A549 treated with CpdA at 1 μM for 4 hours (cell line): ENCODE data around the gene PIM2. TPM values are rescaled to one million over a fixed set of nuclear protein-coding genes. Genes with fewer than 3 reads are reported as not detected.

Source experiments
- total RNA-seq: library from RNA; stranded (reverse); fragments of 200-300 nt; extraction: Qiagen RNA extraction; gene quantifications from 5 replicates; pipeline ENCODE4 v1.2.3, GENCODE V29; 2022; ENCODE audit warnings: low read depth

Gene PIM2
- 10.7 to 12.1 TPM (median 11.5 TPM) in 5 replicates for total RNA-seq

GRCh38 chrX:48918643-48919340 is at the start of gene PIM2:
TSS of gene PIM2 (minus strand) at chrX:48919024. CDS start at chrX:48918834, 190 bp downstream.

GRCh38 chrX:48957477-48957826 is 38.6 kb upstream of the PIM2 start, which contains the start of gene OTUD5:
TSS of gene OTUD5 (minus strand) at chrX:48957607. CDS start at chrX:48957570, 37 bp downstream.

GRCh38 chrX:48911412-48912182 is 7.2 kb downstream of the PIM2 start, which contains the start of gene SLC35A2:
TSS of gene SLC35A2 (minus strand) at chrX:48911646. CDS start at chrX:48911636, 10 bp downstream.

GRCh38 chrX:48897625-48898306 is 21.1 kb downstream of the PIM2 start, which contains the start of the genes PQBP1 and TIMM17B:
TSS of gene PQBP1 (plus strand) at chrX:48897930. CDS start at chrX:48898510, 580 bp downstream.
TSS of gene TIMM17B (minus strand) at chrX:48897768. CDS start at chrX:48897749, 19 bp downstream.

Other genes starting within 250 kb of the PIM2 start
- gene WAS, start 235.2 kb downstream of the PIM2 start, total RNA-seq, result 0.12 to 0.33 TPM (median 0.28 TPM) in 4 of 5 replicates, not detected in the other
- 21.5 to 23.4 TPM (median 21.8 TPM) in 5 replicates for gene SUV39H1, start 222.3 kb downstream of the PIM2 start, total RNA-seq
- not detected in 5 replicates for gene GLOD5, start 157.3 kb downstream of the PIM2 start, total RNA-seq
- gene GATA1, start 132.4 kb downstream of the PIM2 start, total RNA-seq, result not detected in 5 replicates
- 22.9 to 33.4 TPM (median 29.2 TPM) in 5 replicates for gene HDAC6, start 117.0 kb downstream of the PIM2 start, total RNA-seq
- gene ERAS, start 92.5 kb downstream of the PIM2 start, total RNA-seq, result 0.10 TPM in 1 of 5 replicates, not detected in the others
- gene PCSK1N, start 83.4 kb downstream of the PIM2 start, total RNA-seq, result 18.4 to 50.4 TPM (median 44.8 TPM) in 5 replicates
- gene TIMM17B, start 21.3 kb downstream of the PIM2 start, total RNA-seq, result 80.5 to 110 TPM (median 105 TPM) in 5 replicates
- 97.6 to 109 TPM (median 105 TPM) in 5 replicates for gene PQBP1, start 21.1 kb downstream of the PIM2 start, total RNA-seq
- 53.9 to 71.3 TPM (median 67.3 TPM) in 5 replicates for gene SLC35A2, start 7.4 kb downstream of the PIM2 start, total RNA-seq
- gene OTUD5, start 38.6 kb upstream of the PIM2 start, total RNA-seq, result 60.6 to 69.6 TPM (median 64.6 TPM) in 5 replicates
- 0.86 to 2.0 TPM (median 1.2 TPM) in 5 replicates for gene KCND1, start 52.8 kb upstream of the PIM2 start, total RNA-seq
- 22.2 to 24.2 TPM (median 23.0 TPM) in 5 replicates for gene GRIPAP1, start 83.2 kb upstream of the PIM2 start, total RNA-seq
- 49.2 to 63.4 TPM (median 61.8 TPM) in 5 replicates for gene TFE3, start 124.3 kb upstream of the PIM2 start, total RNA-seq
- gene CCDC120, start 140.0 kb upstream of the PIM2 start, total RNA-seq, result 3.2 to 4.7 TPM (median 3.6 TPM) in 5 replicates
- gene PRAF2, start 155.0 kb upstream of the PIM2 start, total RNA-seq, result 32.8 to 48.2 TPM (median 42.6 TPM) in 5 replicates
- 54.9 to 65.6 TPM (median 58.5 TPM) in 5 replicates for gene WDR45, start 160.9 kb upstream of the PIM2 start, total RNA-seq
- gene GPKOW, start 204.7 kb upstream of the PIM2 start, total RNA-seq, result 23.2 to 26.7 TPM (median 24.8 TPM) in 5 replicates
- gene MAGIX, start 243.7 kb upstream of the PIM2 start, total RNA-seq, result 2.7 to 3.7 TPM (median 3.1 TPM) in 5 replicates